Tibial artery (tissue), 4 donors: Measurements from ENCODE around the gene CXCL14.

Source experiments
- DNase-seq, 2 donors: peaks; one replicate each; pipeline ENCODE4 v3.0.0-alpha.2; 2019
- H3K27ac ChIP-seq, 2 donors: fragments of 200-600 bp; sonication (generic) in 1 of 2; 1 replicate in 1 of 2; 2 replicates in 1 of 2; pipeline ENCODE4 v1.5.1; 2018 to 2019; ENCODE audit warnings: mild to moderate bottlenecking in 1 of 2
- H3K27me3 ChIP-seq, 2 donors: fragments of 200-600 bp; sonication (generic) in 1 of 2; one replicate each; pipeline versions ENCODE4 v1.5.1 to v1.6.0; 2016 to 2019
- H3K36me3 ChIP-seq, 3 donors: fragments of 200-600 bp; sonication (generic) in 2 of 3; one replicate each; pipeline ENCODE4 v1.5.1; 2016 to 2019; ENCODE audit warnings: mild to moderate bottlenecking in 2 of 3
- H3K4me1 ChIP-seq, 4 donors: fragments of 200-600 bp; sonication (generic) in 2 of 4; 1 replicate in 3 of 4; 2 replicates in 1 of 4; pipeline ENCODE4 v1.5.1; 2016 to 2019
- H3K4me3 ChIP-seq, 2 donors: fragments of 200-600 bp; sonication (generic) in 1 of 2; 1 replicate in 1 of 2; 2 replicates in 1 of 2; pipeline ENCODE4 v1.5.1; 2018 to 2019; ENCODE audit warnings: mild to moderate bottlenecking in 2 of 2
- H3K9me3 ChIP-seq, 3 donors: fragments of 200-600 bp; sonication (generic) in 1 of 3; one replicate each; pipeline ENCODE4 v1.5.1; 2016 to 2019
- CTCF ChIP-seq, 2 experiments: fragments of 200-600 bp in 1 of 2; fragments of 450-650 bp in 1 of 2; IDR thresholded peaks; one replicate each; pipeline ENCODE4 v1.5.1; 2017 to 2019; ENCODE audit warnings: antibody characterized with exemption in 2 of 2, mild to moderate bottlenecking in 1 of 2, moderate library complexity in 1 of 2
- intact Hi-C: fragments of 100-400 bp; cut with DNase I; formaldehyde crosslinking; loops from one replicate; pipeline ENCODE4 v1.15.0; 2023; ENCODE audit warnings: low total_unique reads

Gene CXCL14

GRCh38 chr5:135623186-135623715 lies 44.5 kb upstream of the CXCL14 start:
- DNase-seq: no peak
- no peak for TF ChIP-seq CTCF (IDR thresholded peaks at IDR 0.05)

GRCh38 chr5:135615581-135616260 lies 36.9 kb upstream of the CXCL14 start:
- Histone ChIP-seq H3K27me3 (no peaks in the 10 kb centered on the region), H3K9me3 (peaks cover 0 to 20% (median 17%) of the 10 kb centered on the region in 3 donors), H3K4me3 (no peak overlapping the region), H3K27ac (no peak overlapping the region), H3K4me1 (no peaks in the 10 kb centered on the region), H3K36me3 (no peaks in the 10 kb centered on the region)
- intact Hi-C loops: no loop called here
- TF ChIP-seq CTCF (IDR thresholded peaks at IDR 0.05): no peak
- DNase-seq: no peak

More at GRCh38 chr5:135623186-135623715, 44.5 kb upstream of the CXCL14 start:
- intact Hi-C loops: no loop called here
- H3K36me3 ChIP-seq: no peaks in the 10 kb centered on the region
- H3K27me3 ChIP-seq: no peaks in the 10 kb centered on the region
- no peak overlapping the region for H3K27ac ChIP-seq
- no peaks in the 10 kb centered on the region for H3K4me1 ChIP-seq
- peaks cover 0 to 14% (median 2%) of the 10 kb centered on the region in 3 donors for H3K9me3 ChIP-seq
- no peak overlapping the region for H3K4me3 ChIP-seq

- H3K36me3 ChIP-seq: no peaks in the 10 kb centered on the region
- peaks cover 0 to 20% (median 17%) of the 10 kb centered on the region in 3 donors for H3K9me3 ChIP-seq
- intact Hi-C loops: no loop called here
- no peaks in the 10 kb centered on the region for H3K27me3 ChIP-seq
- no peaks in the 10 kb centered on the region for H3K4me1 ChIP-seq
- H3K27ac ChIP-seq: no peak overlapping the region
- DNase-seq: no peak
- no peak for TF ChIP-seq CTCF (IDR thresholded peaks at IDR 0.05)
- no peak overlapping the region for H3K4me3 ChIP-seq
Measured at GRCh38 chr5:135615171-135615570, 36.4 kb upstream of the CXCL14 start.

GRCh38 chr5:135609981-135610380 lies 31.2 kb upstream of the CXCL14 start:
- intact Hi-C loops: no loop called here
- no peak overlapping the region for H3K27ac ChIP-seq
- H3K4me3 ChIP-seq: no peak overlapping the region
- H3K36me3 ChIP-seq: no peaks in the 10 kb centered on the region
- DNase-seq: no peak
- H3K9me3 ChIP-seq: no peaks in the 10 kb centered on the region
- no peak for TF ChIP-seq CTCF (IDR thresholded peaks at IDR 0.05)
- H3K27me3 ChIP-seq: no peaks in the 10 kb centered on the region
- no peaks in the 10 kb centered on the region for H3K4me1 ChIP-seq

GRCh38 chr5:135608761-135609443 lies 30.1 kb upstream of the CXCL14 start:
- Histone ChIP-seq H3K27ac (no peak overlapping the region), H3K4me3 (no peak overlapping the region), H3K9me3 (no peaks in the 10 kb centered on the region), H3K27me3 (no peaks in the 10 kb centered on the region), H3K4me1 (no peaks in the 10 kb centered on the region), H3K36me3 (no peaks in the 10 kb centered on the region)
- DNase-seq: no peak
- intact Hi-C loops: no loop called here
- TF ChIP-seq CTCF (IDR thresholded peaks at IDR 0.05): no peak
